ENCODE results near the gene CCR2.
"Not testable (repeated sequence)": the region's sequence is repeated elsewhere in the genome, so short reads cannot be mapped to it uniquely, and the experiment has no call there.

Gene CCR2

GRCh38 chr3:46353647-46354410 lies at the start of gene CCR2:
Gene CCR2, plus strand, starts transcription at chr3:46354111. Its CDS starts 3,417 bp downstream, at chr3:46357528.
- no peak for DNase-seq

DNA sequence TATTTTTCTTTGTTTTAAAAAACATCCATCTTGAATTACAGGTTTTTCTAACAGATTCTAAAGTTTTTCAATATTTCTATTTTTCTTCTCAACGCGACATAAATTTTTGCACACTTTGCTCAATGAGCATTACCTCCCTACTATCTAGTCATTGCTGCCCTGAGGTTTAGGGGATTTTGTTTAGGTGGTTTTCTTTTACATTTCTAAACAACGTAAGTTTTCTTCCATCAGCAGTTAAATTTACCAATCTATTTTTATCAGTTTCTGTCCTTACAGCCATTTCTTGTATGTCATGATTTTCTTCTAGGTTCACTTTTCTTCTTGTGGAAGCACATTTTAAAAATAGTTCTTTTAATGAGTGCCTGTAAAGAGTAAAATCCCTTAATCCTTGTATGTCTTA lies 49.2 kb upstream of the CCR2 start:
- DNase-seq, result no peak

DNA sequence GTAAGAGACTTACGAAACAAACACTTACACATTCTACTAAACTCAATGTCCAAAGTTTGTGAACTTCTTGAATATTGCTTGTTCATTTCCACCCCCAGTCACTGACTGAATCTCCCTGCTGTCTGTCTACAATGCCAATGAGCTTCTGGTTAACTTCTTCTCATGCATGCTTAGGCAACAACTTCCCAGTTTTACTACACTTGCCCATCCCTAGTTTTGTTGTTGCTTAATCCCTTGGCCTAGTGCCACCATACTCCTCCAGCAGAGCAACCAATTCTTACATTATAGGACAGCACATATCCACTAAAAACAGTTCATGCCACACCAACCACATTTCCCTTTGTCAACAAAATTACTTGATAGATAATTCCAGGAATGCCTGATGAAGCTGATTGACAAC lies 40.9 kb upstream of the CCR2 start:
- DNase-seq, result no peak

DNA sequence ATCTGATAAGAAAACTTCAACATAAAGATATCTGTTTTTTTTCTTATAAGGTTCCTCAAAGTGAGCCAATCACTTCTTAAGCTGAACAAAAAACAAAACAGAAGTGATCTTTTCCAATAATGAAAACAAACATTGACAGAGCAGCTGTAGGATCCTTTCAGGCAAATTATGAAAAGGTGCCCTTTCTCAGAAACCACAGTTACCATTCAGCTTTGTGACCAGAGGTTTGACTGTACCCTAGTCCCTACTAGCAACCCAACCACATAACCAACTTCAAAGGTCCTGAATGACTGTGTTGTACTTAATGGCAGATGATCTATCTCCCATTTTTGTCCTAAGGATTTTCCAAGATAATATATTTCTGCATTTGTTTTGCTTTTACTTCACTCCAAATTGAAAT lies 39.4 kb upstream of the CCR2 start:
- DNase-seq, result no peak

GRCh38 chr3:46316206-46316605 lies 37.7 kb upstream of the CCR2 start:
- no peak for DNase-seq

DNA sequence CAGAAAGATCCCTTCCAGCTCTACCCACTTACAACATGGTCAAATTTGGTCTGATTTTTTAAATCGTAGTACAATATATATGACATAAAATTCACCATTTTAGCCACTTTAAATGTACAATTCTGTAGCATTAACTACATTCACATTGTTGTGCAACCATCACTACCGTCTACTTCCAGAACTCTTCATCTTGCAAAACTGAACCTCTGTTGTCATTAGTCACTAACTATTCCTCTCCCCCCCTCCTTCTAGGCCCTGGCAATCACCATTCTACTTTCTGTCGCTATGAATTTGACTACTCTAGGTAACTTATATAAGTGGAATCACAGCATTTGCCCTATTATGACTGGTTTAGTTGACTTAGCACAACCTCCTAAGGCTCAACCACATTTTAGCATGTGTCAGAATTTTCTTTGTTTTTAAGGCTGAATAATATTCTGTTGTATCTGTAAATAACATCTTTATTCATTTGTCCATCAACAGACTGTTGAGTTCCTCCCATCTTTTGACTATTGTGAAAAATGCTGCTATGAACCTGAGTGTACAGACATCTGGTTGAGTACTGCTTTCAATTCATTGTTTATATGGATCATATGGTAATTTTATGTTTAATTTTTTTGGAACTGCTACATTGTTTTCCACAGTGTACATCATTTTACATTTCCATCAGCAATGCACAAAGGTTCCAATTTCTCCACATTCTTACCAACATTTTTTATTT lies 35.5 kb upstream of the CCR2 start:
- no peak for DNase-seq

DNA sequence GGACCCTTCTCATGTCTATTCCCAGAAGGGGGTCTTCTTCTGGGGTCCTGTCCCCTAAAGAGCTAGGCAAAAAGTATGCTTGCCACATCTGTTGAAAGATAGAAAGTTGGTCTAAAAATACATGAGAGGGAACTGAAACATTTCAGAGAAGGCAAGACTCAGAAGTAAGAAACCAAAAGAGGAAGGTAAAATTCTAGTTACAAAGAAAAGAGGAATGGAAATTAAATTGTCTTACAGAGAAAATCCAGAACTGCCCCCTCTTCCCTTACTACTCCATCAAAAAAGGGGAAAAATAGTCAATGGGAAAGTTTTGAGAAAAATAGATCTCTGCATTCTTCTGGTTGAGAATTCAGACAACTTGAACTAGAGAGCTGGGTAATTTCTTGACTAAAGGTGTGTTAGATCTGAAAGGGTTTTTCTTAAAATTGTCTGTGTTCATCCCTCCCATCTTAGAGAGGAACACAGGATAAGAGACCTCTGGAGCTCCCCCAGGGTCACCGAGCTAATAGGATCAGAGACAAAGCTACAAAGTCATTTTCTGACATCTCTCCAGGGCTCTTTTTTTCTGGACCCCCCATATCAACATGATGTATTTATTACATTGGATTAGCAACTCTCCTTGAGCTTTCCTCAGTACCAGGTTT lies 32.3 kb upstream of the CCR2 start:
- no peak for DNase-seq

DNA sequence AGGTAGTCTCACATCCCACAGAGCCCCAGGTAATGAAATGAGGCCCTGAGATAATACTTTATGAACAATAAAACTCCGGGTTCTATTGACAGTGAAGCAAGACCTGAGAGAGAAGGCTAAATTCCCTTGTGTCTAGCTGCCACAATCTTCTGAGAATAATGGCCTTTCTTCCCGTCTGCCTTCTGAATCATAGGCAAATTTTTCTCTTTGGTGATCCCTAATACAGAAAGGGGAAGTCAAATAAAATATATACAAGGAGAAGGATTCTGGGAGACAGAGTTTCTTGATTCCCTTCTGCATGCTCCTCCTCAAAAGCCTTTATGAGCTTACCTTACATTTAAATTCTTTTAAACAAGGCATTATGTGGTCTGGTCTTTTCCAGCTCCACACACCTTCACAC lies 29.9 kb upstream of the CCR2 start:
- DNase-seq, result no peak

DNA sequence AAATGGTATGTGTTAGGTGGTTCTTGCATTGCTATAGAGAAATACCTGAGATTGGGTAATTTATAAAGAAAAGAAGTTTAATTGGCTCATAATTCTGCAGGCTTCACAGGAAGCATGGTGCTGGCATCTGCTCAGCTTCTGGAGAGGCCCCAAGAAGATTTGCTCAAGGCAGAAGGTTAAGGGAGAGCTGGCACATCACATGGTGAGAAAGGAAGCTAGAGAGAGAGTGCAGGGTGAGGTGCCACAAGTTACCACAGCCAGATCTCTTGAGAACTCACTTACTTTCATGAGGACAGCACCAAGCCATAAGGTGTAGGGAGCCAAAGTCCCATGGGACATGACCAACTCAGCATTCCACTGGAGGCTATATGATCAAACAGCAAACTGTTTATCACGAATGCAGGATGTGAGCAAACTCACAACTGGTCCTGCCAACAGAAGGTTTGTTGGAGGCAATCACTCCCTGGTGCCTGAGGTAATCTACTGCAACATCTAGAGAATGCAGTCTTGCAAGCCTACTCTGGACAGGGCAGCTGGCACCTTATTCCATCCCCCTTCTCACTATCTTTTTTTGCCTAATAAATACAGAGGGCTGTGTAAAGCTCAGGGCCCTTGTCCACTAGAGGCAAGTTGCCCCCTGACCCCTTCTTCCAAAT lies 28.1 kb upstream of the CCR2 start:
- DNase-seq, result no peak

DNA sequence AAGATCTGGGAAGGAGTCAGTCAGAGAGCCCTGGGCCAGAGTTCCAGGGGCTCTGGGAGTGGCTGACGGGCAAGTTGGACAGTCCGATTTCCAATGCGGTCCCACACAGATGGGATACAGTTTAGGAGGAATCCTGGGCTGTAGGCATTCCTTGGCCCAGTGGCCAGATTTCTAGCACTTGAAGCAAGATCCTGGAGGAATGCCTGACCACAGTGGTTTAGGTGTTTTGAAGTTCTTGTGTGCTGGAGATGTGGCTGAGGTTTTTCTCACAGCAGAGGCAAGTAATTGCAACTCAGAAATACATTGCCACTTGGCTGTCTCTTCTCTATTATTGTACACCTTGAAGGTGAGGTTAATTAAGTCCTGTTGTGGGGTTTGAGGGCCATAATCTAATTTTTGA lies 23.2 kb upstream of the CCR2 start:
- not testable (repeated sequence) for DNase-seq

- DNase-seq, result peak; percentile 40
These were observed 19.0 kb upstream of the CCR2 start for GRCh38 chr3:46334741-46335478.

- no peak for DNase-seq
These were observed 18.4 kb upstream of the CCR2 start for GRCh38 chr3:46335541-46335940.

GRCh38 chr3:46337911-46338310 lies 16.0 kb upstream of the CCR2 start:
- no peak for DNase-seq

- no peak for DNase-seq
These were observed 15.1 kb upstream of the CCR2 start for GRCh38 chr3:46338840-46339239.

DNA sequence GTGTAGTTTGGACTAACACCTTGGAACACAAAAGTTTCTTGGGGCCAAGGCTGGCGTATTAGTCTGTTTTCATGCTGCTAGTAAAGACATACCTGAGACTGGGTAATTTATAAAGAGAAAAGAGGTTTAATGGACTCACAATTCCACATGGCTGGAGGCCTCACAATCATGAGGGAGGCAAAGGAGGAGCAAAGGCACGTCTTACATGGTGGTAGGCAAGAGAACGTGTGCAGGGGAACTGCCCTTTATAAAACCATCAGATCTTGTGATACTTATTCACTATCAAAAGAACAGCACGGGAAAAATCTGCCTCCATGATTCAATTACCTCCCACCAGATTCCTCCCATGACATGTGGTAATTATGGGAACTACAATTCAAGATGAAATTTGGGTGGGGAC lies 9.4 kb upstream of the CCR2 start:
- DNase-seq, result no peak

DNA sequence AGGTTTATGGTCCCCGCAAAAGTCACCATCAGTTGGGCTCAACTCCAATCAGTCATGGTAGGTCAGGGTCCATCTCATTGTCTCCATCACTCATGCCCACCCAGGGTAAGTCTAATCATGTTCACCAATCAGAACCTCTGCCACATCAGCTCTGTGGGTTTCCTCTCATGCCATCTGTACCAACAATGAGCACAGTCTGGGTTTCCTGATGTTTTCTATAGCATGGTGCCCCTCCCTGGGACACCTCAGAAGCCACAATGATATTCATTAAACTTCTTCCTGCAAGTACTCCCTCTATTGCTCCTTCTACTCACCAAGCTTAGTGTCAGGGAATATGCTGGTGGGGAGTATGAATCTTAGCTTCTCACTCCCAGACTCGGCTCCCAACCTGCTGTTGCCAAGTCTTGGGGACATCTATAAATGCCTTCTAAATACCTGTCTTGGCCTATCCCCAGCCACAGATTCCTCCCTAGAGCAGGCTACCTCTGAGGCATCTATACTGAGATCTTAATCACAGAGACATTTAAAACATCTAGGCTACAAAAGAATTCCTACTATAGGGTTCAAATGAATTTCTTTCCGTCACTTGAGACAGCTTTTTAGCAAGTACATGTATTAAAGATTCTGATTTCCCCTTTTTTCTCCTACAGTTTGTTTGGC lies 5.0 kb upstream of the CCR2 start:
- no peak for DNase-seq

- no peak for DNase-seq
These were observed 4.2 kb upstream of the CCR2 start for GRCh38 chr3:46349484-46350261.

- no peak for DNase-seq
These were observed 3.7 kb upstream of the CCR2 start for GRCh38 chr3:46350262-46350565.

- no peak for DNase-seq
These were observed 2.3 kb upstream of the CCR2 start for GRCh38 chr3:46351646-46352045.

DNA sequence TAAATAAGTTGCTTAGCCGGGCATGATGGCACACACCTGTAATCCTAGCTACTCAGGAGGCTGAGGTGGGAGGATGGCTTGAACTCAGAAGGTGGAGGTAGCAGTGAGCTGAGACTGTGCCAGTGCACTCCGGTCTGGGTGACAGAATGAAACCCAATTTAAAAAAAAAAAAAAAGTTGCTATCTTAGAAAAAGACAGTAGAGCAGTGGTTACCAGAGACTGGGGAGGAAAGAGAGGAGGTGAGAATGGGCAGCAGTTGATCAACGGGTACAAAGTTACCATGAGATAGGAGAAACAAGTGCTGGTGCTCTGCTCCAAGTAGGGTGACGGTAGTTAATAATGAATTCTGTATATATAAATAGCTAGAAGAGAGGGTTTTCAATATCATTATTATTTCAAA lies 821 bp upstream of the CCR2 start:
- DNase-seq, result no peak

GRCh38 chr3:46354478-46354877 lies 567 bp downstream of the CCR2 start:
- DNase-seq, result no peak

GRCh38 chr3:46354984-46355383 lies 1.1 kb downstream of the CCR2 start:
- DNase-seq, result no peak
